Vagina (tissue), 2 donors: Measurements from ENCODE around the gene SLC29A3.

ENCODE experiments used
- CTCF ChIP-seq, 3 experiments: fragments of 450-650 bp in 2 of 3; fragments of 200-600 bp in 1 of 3; sonication (generic) in 1 of 3; IDR thresholded peaks; one replicate each; pipeline ENCODE4 v1.5.1; 2017 to 2019; ENCODE audit warnings: antibody characterized with exemption in 3 of 3, mild to moderate bottlenecking in 2 of 3, moderate library complexity in 2 of 3
- POLR2A ChIP-seq, 2 donors: fragments of 450-650 bp; IDR thresholded peaks; one replicate each; pipeline ENCODE4 v1.6.1; 2017; ENCODE audit warnings: antibody characterized with exemption in 2 of 2, mild to moderate bottlenecking in 2 of 2, moderate library complexity in 2 of 2
- POLR2AphosphoS5 ChIP-seq, 2 donors: sonication (generic); formaldehyde crosslinking; IDR thresholded peaks; one replicate each; pipeline ENCODE4 v1.9.0; 2017; ENCODE audit warnings: antibody characterized with exemption in 2 of 2, mild to moderate bottlenecking in 2 of 2, low read depth in 1 of 2; ENCODE audit not compliant: insufficient read depth in 1 of 2

DNA sequence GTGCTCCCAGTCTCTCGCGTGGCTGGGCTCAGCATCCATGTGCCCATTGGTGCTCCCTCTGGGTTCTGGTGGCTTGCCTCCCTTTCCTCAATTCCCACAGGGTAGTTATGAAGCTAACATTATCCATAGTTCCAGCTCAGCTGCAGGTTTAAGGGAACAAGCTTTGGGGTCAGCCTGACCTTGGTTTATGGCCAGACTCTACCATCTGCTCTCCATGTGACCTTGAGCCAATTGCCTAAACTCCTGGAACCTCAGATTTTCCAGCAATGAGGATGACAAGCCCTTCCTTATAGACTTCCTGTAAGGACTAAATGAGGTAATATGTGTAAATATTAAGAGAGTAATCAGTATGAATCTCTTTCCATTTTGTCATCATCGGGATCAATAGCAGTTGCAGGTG, 10.1 kb upstream of the SLC29A3 start:
- no peak for TF ChIP-seq CTCF (IDR thresholded peaks at IDR 0.05)
- TF ChIP-seq POLR2AphosphoS5 (IDR thresholded peaks at IDR 0.05; ENCODE audit: insufficient read depth in 1 of 2, low read depth in 1 of 2): no peak
- no peak for TF ChIP-seq POLR2A (IDR thresholded peaks at IDR 0.05)
